GM19455 (cell line): Measurements from ENCODE around the gene GGACT.

ENCODE experiments used
- ATAC-seq: cut with Tn5 transposase; IDR thresholded peaks from one replicate; pipeline ENCODE4 v1.9.1; 2021; ENCODE audit not compliant: unreplicated experiment

GGACT gene

GRCh38 chr13:100552755-100553154 is 35.8 kb downstream of the GGACT start:
- no peak for ATAC-seq

GRCh38 chr13:100549316-100549715 is 39.3 kb downstream of the GGACT start:
- no peak for ATAC-seq

GRCh38 chr13:100547791-100548201 is 40.8 kb downstream of the GGACT start:
- ATAC-seq = no peak

- ATAC-seq = no peak
Observed at GRCh38 chr13:100546713-100547405, 41.7 kb downstream of the GGACT start.

GRCh38 chr13:100545684-100546061 is 42.9 kb downstream of the GGACT start:
- ATAC-seq = no peak

GRCh38 chr13:100544866-100545683 is 43.5 kb downstream of the GGACT start:
- ATAC-seq = no peak

GRCh38 chr13:100543872-100544602 is 44.6 kb downstream of the GGACT start:
- no peak for ATAC-seq

- ATAC-seq = peak; percentile 76
Observed at GRCh38 chr13:100542826-100543156, 45.8 kb downstream of the GGACT start.

GRCh38 chr13:100541897-100542825 is 46.4 kb downstream of the GGACT start:
- ATAC-seq = no peak

GRCh38 chr13:100540621-100541020 is 48.0 kb downstream of the GGACT start:
- no peak for ATAC-seq

- no peak for ATAC-seq
Observed at GRCh38 chr13:100537951-100538462, 50.6 kb downstream of the GGACT start.

- ATAC-seq = no peak
Observed at GRCh38 chr13:100537486-100537885, 51.1 kb downstream of the GGACT start.

GRCh38 chr13:100536643-100537180 is 51.9 kb downstream of the GGACT start:
- no peak for ATAC-seq

- no peak for ATAC-seq
Observed at GRCh38 chr13:100535426-100536135, 53.0 kb downstream of the GGACT start.

GRCh38 chr13:100534911-100535310 is 53.7 kb downstream of the GGACT start:
- ATAC-seq = no peak

GRCh38 chr13:100534147-100534843 is 54.3 kb downstream of the GGACT start:
- ATAC-seq = no peak

GRCh38 chr13:100533588-100534041 is 55.0 kb downstream of the GGACT start:
- no peak for ATAC-seq

GRCh38 chr13:100532836-100533435 is 55.7 kb downstream of the GGACT start:
- ATAC-seq = no peak
